ENCODE measurements around the gene SLC24A5.

- TF ChIP-seq POLR2A (IDR thresholded peaks at IDR 0.05; ENCODE audit: low read length) = no peak
- no peak for TF ChIP-seq GATA1 (IDR thresholded peaks at IDR 0.05; ENCODE audit: low read depth, low read length)
Observed at GRCh38 chr15:48101376-48101961, 19.3 kb upstream of the SLC24A5 start.

Measured in erythroblast (primary cell).